IPS DF 4.7 (cell line): Measurements from ENCODE around the gene PRDM7.

Source experiments
- DNase-seq: peaks from one replicate; pipeline ENCODE4 v3.0.0-alpha.2; 2013; ENCODE audit warnings: low spot score; ENCODE audit errors: extremely low read depth

The PRDM7 gene

GRCh38 chr16:90037276-90037675 lies 39.9 kb downstream of the PRDM7 start:
- DNase-seq, result no peak

GRCh38 chr16:90035902-90036301 lies 41.2 kb downstream of the PRDM7 start:
- no peak for DNase-seq

- DNase-seq, result no peak
Measured at GRCh38 chr16:90034504-90034903, 42.6 kb downstream of the PRDM7 start.

GRCh38 chr16:90033387-90033786 lies 43.7 kb downstream of the PRDM7 start:
- no peak for DNase-seq

GRCh38 chr16:90032674-90033331 lies 44.3 kb downstream of the PRDM7 start:
- no peak for DNase-seq

GRCh38 chr16:90031931-90032673 lies 45.0 kb downstream of the PRDM7 start:
- DNase-seq, result no peak

GRCh38 chr16:90031186-90031930 lies 45.8 kb downstream of the PRDM7 start:
- no peak for DNase-seq

- DNase-seq, result no peak
Measured at GRCh38 chr16:90028985-90029384, 48.1 kb downstream of the PRDM7 start.

GRCh38 chr16:90027611-90028010 lies 49.5 kb downstream of the PRDM7 start:
- no peak for DNase-seq

GRCh38 chr16:90026135-90026534 lies 51.0 kb downstream of the PRDM7 start:
- DNase-seq, result no peak

GRCh38 chr16:90023078-90023447 lies 54.1 kb downstream of the PRDM7 start:
- DNase-seq, result no peak

- no peak for DNase-seq
Measured at GRCh38 chr16:90022209-90023077, 54.7 kb downstream of the PRDM7 start.

- no peak for DNase-seq
Measured at GRCh38 chr16:90020838-90021382, 56.2 kb downstream of the PRDM7 start.

GRCh38 chr16:90020260-90020837 lies 56.8 kb downstream of the PRDM7 start:
- no peak for DNase-seq

GRCh38 chr16:90019543-90020259 lies 57.4 kb downstream of the PRDM7 start:
- DNase-seq, result no peak

GRCh38 chr16:90018652-90019542 lies 58.2 kb downstream of the PRDM7 start, which contains the start of gene DBNDD1:
Gene DBNDD1, minus strand, starts transcription at chr16:90019456. Its CDS starts 115 bp downstream, at chr16:90019341.
- no peak for DNase-seq

- DNase-seq, result no peak
Measured at GRCh38 chr16:90018297-90018651, 58.9 kb downstream of the PRDM7 start.

- DNase-seq, result no peak
Measured at GRCh38 chr16:90016339-90016950, 60.7 kb downstream of the PRDM7 start.
